Ovary (tissue), 3 donors: ENCODE measurements around the gene DNAI2.

Source experiments
- EP300 ChIP-seq: sonication (generic); formaldehyde crosslinking; IDR thresholded peaks from one replicate; pipeline ENCODE4 v1.6.1; 2017; ENCODE audit warnings: antibody characterized with exemption
- TF ChIP-seq, protein P1 (sequence below), 3 donors: fragments of 450-650 bp in 2 of 3; fragments of 200-600 bp in 1 of 3; IDR thresholded peaks; one replicate each; pipeline versions ENCODE4 v1.5.1 to v1.8.0; 2016 to 2022; ENCODE audit warnings: antibody characterized with exemption in 3 of 3, mild to moderate bottlenecking in 1 of 3
- donor health status: DM: no; HTN: no; CAD: no.

DNA sequence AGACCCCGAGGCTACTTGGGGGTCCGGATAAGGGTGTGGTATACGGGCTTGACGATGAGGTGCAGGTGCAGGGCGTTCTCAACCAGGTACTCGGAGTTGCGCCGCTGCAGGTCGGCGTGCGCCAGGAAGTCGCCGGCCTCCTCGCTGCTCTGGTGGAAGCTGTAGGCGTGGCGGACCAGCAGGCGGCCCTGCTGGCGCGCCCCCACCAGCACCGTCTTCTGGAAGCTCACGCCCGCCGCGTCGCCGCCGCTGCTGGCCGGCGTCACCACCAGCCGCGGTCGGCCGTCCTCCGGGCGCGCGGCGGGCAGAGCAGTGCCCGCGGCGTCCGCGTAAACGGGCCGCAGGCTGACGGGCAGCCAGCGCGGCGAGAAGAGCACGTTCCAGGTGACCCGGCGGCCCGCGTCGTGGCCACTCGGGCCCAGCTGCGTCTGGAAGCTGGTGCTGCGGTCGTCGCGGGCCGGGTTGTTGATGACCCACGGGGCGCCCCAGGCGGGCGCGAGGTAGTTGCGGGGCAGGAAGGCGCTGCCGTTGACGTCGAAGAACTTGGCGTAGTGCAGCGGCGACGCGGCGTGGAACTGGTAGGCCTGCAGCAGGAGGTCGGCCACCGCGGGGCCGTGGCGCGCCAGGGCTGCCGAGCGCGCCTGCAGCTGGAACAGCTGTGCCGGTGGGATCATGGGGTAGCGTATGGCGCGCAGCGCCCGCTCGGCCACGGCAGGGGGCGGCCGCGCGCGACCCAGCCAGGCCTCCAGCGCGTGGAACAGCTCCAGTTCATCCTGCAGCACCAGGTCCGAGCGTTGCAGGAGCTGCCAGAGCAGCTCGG is 82.8 kb downstream of the DNAI2 start:
- TF ChIP-seq, protein P1, sequence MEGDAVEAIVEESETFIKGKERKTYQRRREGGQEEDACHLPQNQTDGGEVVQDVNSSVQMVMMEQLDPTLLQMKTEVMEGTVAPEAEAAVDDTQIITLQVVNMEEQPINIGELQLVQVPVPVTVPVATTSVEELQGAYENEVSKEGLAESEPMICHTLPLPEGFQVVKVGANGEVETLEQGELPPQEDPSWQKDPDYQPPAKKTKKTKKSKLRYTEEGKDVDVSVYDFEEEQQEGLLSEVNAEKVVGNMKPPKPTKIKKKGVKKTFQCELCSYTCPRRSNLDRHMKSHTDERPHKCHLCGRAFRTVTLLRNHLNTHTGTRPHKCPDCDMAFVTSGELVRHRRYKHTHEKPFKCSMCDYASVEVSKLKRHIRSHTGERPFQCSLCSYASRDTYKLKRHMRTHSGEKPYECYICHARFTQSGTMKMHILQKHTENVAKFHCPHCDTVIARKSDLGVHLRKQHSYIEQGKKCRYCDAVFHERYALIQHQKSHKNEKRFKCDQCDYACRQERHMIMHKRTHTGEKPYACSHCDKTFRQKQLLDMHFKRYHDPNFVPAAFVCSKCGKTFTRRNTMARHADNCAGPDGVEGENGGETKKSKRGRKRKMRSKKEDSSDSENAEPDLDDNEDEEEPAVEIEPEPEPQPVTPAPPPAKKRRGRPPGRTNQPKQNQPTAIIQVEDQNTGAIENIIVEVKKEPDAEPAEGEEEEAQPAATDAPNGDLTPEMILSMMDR (IDR thresholded peaks at IDR 0.05), result no peak
- TF ChIP-seq EP300, result no peak
